A673 (cell line): Measurements from ENCODE around the gene GLIS2. TPM values are rescaled to one million over a fixed set of nuclear protein-coding genes. Genes with fewer than 3 reads are reported as not detected.
A peak's percentile ranks its signal among the peaks of the same experiment; 100 is the strongest.

Experiments used
- BruUV-seq: library from RNA; stranded (reverse); fragments of 400-500 nt; replicated peaks from 2 replicates; lab custom pipeline; 2021; lab: Mats Ljungman, UMichigan
- CTCF ChIA-PET: fragments of 300-600 bp; sonication (Branson Sonifier 250); formaldehyde crosslinking; loops from one replicate; lab custom pipeline; 2022; ENCODE audit warnings: antibody characterized with exemption; lab: Charles Lee
- POLR2A ChIA-PET: fragments of 300-600 bp; sonication (Branson Sonifier 250); formaldehyde crosslinking; loops from one replicate; lab custom pipeline; 2022; ENCODE audit warnings: antibody characterized with exemption; ENCODE audit not compliant: low non-redundant PET; lab: Charles Lee
- DNase-seq: peaks from one replicate; pipeline ENCODE4 v3.0.0-alpha.2; 2015; ENCODE audit warnings: low spot score
- H3K27ac ChIP-seq: fragments of 200-600 bp; sonication (generic); 2 replicates; pipeline ENCODE4 v1.5.1; 2016; ENCODE audit warnings: mixed run types, low read depth, mild to moderate bottlenecking, mixed read lengths, antibody characterized with exemption, low read length; ENCODE audit not compliant: poor library complexity, severe bottlenecking
- H3K27me3 ChIP-seq: fragments of 200-600 bp; sonication (generic); replicated peaks from 2 replicates; pipeline ENCODE4 v1.6.1; 2017; ENCODE audit warnings: mixed run types, low read depth, mild to moderate bottlenecking, mixed read lengths, antibody characterized with exemption, low read length; ENCODE audit not compliant: insufficient read depth, poor library complexity
- H3K36me3 ChIP-seq: fragments of 200-600 bp; sonication (generic); 2 replicates; pipeline ENCODE4 v1.6.1; 2016; ENCODE audit warnings: mixed run types, mild to moderate bottlenecking, mixed read lengths, antibody characterized with exemption, low read length; ENCODE audit not compliant: insufficient read depth, poor library complexity, severe bottlenecking
- H3K4me1 ChIP-seq: fragments of 200-600 bp; sonication (generic); 2 replicates; pipeline ENCODE4 v1.6.1; 2017; ENCODE audit warnings: mixed run types, mild to moderate bottlenecking, mixed read lengths, antibody characterized with exemption, low read length; ENCODE audit not compliant: insufficient read depth, poor library complexity, severe bottlenecking
- H3K4me3 ChIP-seq: fragments of 200-600 bp; sonication (generic); 2 replicates; pipeline ENCODE4 v1.5.1; 2016; ENCODE audit warnings: low read depth, mixed run types, mild to moderate bottlenecking, mixed read lengths, low read length; ENCODE audit not compliant: poor library complexity, severe bottlenecking
- H3K9me3 ChIP-seq: fragments of 200-600 bp; sonication (generic); 2 replicates; pipeline ENCODE4 v1.6.1; 2016; ENCODE audit warnings: mixed run types, low read depth, mild to moderate bottlenecking, mixed read lengths, antibody characterized with exemption, low read length; ENCODE audit not compliant: poor library complexity, severe bottlenecking
- EZH2 ChIP-seq: fragments of 200-600 bp; sonication (generic); IDR thresholded peaks from 2 replicates; pipeline ENCODE4 v1.6.1; 2017; ENCODE audit warnings: borderline replicate concordance, low read depth, mild to moderate bottlenecking, mixed read lengths, antibody characterized with exemption, low read length; ENCODE audit not compliant: poor library complexity, severe bottlenecking
- intact Hi-C: fragments of 100-400 bp; cut with micrococcal nuclease; formaldehyde crosslinking; loops from one replicate; pipeline ENCODE4 v1.10.0; 2022; ENCODE audit not compliant: unreplicated experiment
- total RNA-seq: library from RNA; stranded (reverse); gene quantifications from 2 replicates; pipeline ENCODE4 v1.2.3, GENCODE V29; 2021
- TF ChIP-seq, protein P1 (sequence below): fragments of 300-800, 200-600 bp; sonication (generic); conservative IDR thresholded peaks from 2 replicates; pipeline ENCODE4 v1.5.1; 2017; ENCODE audit warnings: low read depth, mild to moderate bottlenecking, antibody characterized with exemption, low read length, moderate library complexity, mixed read lengths

The GLIS2 gene
- total RNA-seq, 1 experiment from 2014 or later = 10.6 TPM

DNA sequence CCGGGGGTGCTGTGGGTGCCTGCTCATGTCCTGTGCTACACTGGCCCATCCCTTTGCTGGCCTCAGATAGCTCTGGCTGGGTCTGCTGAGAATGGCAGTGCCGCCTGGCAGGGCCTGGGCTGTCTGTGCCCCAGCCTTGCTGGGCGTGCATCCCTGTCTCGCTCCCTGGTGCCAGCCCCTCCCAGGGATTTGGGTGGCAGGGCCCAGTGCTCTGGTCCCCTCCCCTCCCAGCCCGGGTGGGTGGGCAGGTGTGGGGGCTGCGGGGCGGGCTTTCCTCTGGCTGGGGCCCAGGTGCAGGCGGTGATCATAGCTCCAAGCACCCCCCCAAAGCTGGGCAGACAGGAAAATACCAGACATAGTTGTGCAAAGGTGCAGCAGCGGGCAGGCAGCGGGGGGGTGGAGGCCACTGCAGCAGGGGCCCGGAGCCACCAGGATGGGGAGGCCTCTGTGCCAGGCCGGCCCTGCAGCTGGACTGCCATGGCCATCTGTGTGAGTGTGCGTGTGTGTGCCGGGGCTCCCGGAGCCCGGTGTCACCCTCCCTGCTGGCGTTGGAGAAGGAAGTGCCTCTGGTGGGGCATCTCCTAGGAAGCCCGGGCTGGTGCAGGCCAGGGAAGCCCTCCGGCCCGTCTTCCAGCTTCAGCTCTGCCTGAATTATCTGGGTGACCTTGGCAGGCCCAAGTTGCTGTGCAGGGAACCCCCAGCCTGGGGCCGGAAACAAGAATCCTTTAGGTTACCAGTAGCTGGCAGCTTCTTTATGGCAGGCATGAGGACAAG lies 7.4 kb downstream of the GLIS2 start:
- no TSS peak for BruUV-seq
- TF ChIP-seq EZH2 = no peak
- TF ChIP-seq, protein P1, sequence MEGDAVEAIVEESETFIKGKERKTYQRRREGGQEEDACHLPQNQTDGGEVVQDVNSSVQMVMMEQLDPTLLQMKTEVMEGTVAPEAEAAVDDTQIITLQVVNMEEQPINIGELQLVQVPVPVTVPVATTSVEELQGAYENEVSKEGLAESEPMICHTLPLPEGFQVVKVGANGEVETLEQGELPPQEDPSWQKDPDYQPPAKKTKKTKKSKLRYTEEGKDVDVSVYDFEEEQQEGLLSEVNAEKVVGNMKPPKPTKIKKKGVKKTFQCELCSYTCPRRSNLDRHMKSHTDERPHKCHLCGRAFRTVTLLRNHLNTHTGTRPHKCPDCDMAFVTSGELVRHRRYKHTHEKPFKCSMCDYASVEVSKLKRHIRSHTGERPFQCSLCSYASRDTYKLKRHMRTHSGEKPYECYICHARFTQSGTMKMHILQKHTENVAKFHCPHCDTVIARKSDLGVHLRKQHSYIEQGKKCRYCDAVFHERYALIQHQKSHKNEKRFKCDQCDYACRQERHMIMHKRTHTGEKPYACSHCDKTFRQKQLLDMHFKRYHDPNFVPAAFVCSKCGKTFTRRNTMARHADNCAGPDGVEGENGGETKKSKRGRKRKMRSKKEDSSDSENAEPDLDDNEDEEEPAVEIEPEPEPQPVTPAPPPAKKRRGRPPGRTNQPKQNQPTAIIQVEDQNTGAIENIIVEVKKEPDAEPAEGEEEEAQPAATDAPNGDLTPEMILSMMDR = no peak
- no peaks in the 10 kb centered on the region for H3K9me3 ChIP-seq
- H3K4me3 ChIP-seq = no peak overlapping the region
- no peaks in the 10 kb centered on the region for H3K36me3 ChIP-seq
- intact Hi-C loops = no loop called here
- ChIA-PET POLR2A (no interaction called here), CTCF (interaction anchor here (0.6 kb wide), 1 partner anchor 10 kb away, joined by 5 read pairs; no protein-coding TSS in a partner anchor)
- H3K27ac ChIP-seq = peak overlapping the region; percentile 59
- no peaks in the 10 kb centered on the region for H3K27me3 ChIP-seq
- DNase-seq = no peak
- H3K4me1 ChIP-seq = peaks cover 25% of the 10 kb centered on the region

DNA sequence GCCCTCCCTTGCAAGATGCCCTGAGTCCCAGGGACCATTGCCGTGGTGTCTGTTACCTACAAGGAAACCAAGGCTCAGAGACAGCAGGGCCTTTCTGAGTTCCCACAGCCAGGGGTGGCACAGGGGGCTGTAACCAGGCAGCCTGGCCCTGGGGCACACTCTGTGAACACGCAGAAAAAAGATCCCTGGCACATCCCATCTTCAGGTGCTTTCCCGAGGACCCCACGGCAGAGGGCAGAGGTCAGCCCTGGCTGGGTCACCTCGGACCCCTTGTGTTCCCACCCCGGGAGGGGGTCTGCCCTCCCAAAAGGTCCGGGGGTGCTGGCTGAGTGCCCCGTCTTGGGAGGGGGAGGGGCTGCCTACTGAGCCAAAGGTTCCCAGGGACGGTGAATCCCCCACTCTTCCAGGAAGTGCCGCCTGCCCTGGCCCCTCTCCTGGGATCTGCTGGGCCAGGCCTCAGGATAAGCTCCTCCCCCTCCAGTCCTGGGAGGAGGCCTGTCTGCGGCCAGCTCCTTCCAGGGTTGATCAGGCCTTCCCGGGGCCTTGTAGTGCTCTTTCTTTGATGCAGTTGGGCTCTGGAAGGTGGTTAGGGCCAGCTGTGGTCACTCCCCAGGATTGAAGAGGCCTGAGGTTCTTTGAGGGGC lies 8.1 kb downstream of the GLIS2 start:
- ChIA-PET POLR2A (interaction anchor here (0.6 kb wide), 1 partner anchor 51 kb away, joined by 5 read pairs; the partner anchor contains the start of gene TFAP4), CTCF (interaction anchor here (0.5 kb wide), 1 partner anchor 69 kb away, joined by 3 read pairs; no protein-coding TSS in a partner anchor)
- BruUV-seq = no TSS peak
- no peaks in the 10 kb centered on the region for H3K9me3 ChIP-seq
- peak; percentile 48 for DNase-seq
- no peaks in the 10 kb centered on the region for H3K36me3 ChIP-seq
- no peak overlapping the region for H3K4me3 ChIP-seq
- H3K27ac ChIP-seq = peak overlapping the region; percentile 59
- TF ChIP-seq, protein P1 = no peak
- no peak for TF ChIP-seq EZH2
- no peaks in the 10 kb centered on the region for H3K27me3 ChIP-seq
- peaks cover 24% of the 10 kb centered on the region for H3K4me1 ChIP-seq
- intact Hi-C loops = no loop called here

DNA sequence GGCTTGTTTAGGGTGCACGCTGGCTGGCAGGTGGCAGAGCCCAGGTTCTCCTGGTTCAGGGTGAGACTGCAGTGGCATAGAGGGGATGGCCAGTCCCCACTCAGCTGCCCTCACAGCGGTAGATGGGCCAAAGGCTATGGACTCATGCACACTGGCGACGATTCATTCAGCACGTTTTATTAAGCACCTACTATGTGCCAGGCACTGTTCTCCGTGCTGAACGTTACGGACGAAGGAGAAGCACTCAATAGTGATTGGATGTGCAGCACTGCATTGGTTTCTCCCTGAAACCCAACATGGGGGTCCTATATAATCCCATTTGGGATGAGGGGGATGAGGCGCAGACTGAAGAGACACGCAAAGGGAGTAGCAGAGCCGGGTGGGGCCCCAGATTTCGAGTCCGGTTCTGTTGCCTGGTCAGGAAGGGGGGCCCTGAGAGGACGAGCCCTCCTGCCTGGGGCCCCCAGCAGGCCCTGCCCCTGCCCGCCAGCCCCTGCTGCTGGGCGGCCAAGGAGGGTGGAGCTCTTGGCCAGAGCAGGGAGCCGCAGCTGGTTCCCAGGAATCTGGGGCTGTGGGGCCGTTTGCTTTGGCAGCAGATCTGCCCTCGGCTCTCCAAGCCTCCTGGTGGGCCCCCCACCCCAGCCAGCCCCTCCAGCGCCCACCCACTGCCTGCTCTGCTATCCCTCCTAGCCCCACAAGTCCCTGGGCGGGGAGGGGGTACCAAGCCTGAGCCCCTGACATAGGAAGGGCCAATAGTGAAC lies 8.8 kb downstream of the GLIS2 start:
- Histone ChIP-seq H3K4me3 (no peak overlapping the region), H3K36me3 (no peaks in the 10 kb centered on the region), H3K27me3 (no peaks in the 10 kb centered on the region), H3K9me3 (no peaks in the 10 kb centered on the region), H3K4me1 (peaks cover 21% of the 10 kb centered on the region), H3K27ac (peak overlapping the region; percentile 59)
- TF ChIP-seq EZH2 = no peak
- TF ChIP-seq, protein P1 = no peak
- ChIA-PET POLR2A (no interaction called here), CTCF (interaction anchor here (0.5 kb wide), 1 partner anchor 70 kb away, joined by 3 read pairs; no protein-coding TSS in a partner anchor)
- DNase-seq = no peak
- no TSS peak for BruUV-seq
- intact Hi-C loops = no loop called here
